T-helper 1 cell treated with Interleukin-12 subunit alpha and Interleukin-12 subunit beta and Interleukin-4 antibody, amounts not matched to agents 30 μg/mL and 1 μg/mL, for 36 hours (primary cell): ENCODE results near the gene ETDA.

Source experiments
- H3K27ac Mint-ChIP-seq: one replicate; pipeline ENCODE4 v1.8.0; 2021; ENCODE audit warnings: mild to moderate bottlenecking, mixed read lengths
- H3K27me3 Mint-ChIP-seq: one replicate; pipeline ENCODE4 v1.8.0; 2021; ENCODE audit warnings: low read depth, mixed read lengths
- H3K36me3 Mint-ChIP-seq: one replicate; pipeline ENCODE4 v1.8.0; 2021; ENCODE audit warnings: low read depth, mixed read lengths
- H3K4me1 Mint-ChIP-seq: one replicate; pipeline ENCODE4 v1.8.0; 2021; ENCODE audit warnings: low read depth, mixed read lengths
- H3K4me3 Mint-ChIP-seq: one replicate; pipeline ENCODE4 v1.8.0; 2021; ENCODE audit warnings: mild to moderate bottlenecking, moderate library complexity, mixed read lengths
- H3K9me3 Mint-ChIP-seq: one replicate; pipeline ENCODE4 v1.8.0; 2021; ENCODE audit warnings: mixed read lengths

Gene ETDA

DNA sequence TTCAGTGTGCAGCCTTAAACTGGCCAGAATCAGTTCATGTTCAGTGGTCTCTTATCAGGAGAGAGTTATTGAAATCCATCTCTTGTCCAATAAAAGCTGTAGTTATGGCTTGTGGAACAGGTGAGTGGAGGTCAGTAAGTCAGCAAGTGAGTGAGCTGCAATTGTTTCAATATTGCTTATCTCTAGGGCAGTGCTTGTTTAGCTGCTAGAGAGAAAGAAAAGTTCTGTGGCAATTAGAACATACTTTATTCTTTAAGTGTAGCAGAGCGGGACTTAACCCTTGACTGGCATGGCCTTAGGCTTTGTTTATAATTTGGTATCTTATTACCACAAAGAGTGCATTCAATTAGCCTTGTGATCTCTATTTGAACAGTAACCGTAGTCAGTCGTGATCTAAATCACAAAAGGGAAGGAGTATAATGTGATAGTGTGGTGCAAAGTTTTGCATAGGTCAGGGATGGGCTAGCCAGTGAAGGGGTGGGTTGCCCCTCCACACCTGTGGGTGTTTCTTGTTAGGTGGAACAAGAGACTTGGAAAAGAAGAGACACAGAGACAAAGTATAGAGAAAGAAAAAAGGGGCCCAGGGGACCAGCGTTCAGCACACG lies 50.5 kb downstream of the ETDA start:
- peaks cover 8% of the 10 kb centered on the region for H3K36me3 Mint-ChIP-seq
- peaks cover 2% of the 10 kb centered on the region for H3K4me1 Mint-ChIP-seq
- H3K9me3 Mint-ChIP-seq, result peaks cover 3% of the 10 kb centered on the region
- no peaks in the 10 kb centered on the region for H3K27me3 Mint-ChIP-seq
- no peak overlapping the region for H3K4me3 Mint-ChIP-seq
- H3K27ac Mint-ChIP-seq, result no peak overlapping the region
